HG03025 (cell line): Measurements from ENCODE around the gene PHLDA3.

ENCODE experiments used
- ATAC-seq: cut with Tn5 transposase; IDR thresholded peaks from one replicate; pipeline ENCODE4 v1.9.1; 2021; ENCODE audit warnings: mild to moderate bottlenecking, moderate library complexity; ENCODE audit not compliant: unreplicated experiment, low FRiP score

PHLDA3 gene

GRCh38 chr1:201468501-201468843 is 516 bp downstream of the PHLDA3 start:
- ATAC-seq, result peak; percentile 35

- no peak for ATAC-seq
These were observed 2.5 kb downstream of the PHLDA3 start for GRCh38 chr1:201466492-201466891.

GRCh38 chr1:201465698-201466290 is 3.2 kb downstream of the PHLDA3 start:
- ATAC-seq, result no peak

GRCh38 chr1:201463071-201463552 is 5.9 kb downstream of the PHLDA3 start:
- no peak for ATAC-seq

DNA sequence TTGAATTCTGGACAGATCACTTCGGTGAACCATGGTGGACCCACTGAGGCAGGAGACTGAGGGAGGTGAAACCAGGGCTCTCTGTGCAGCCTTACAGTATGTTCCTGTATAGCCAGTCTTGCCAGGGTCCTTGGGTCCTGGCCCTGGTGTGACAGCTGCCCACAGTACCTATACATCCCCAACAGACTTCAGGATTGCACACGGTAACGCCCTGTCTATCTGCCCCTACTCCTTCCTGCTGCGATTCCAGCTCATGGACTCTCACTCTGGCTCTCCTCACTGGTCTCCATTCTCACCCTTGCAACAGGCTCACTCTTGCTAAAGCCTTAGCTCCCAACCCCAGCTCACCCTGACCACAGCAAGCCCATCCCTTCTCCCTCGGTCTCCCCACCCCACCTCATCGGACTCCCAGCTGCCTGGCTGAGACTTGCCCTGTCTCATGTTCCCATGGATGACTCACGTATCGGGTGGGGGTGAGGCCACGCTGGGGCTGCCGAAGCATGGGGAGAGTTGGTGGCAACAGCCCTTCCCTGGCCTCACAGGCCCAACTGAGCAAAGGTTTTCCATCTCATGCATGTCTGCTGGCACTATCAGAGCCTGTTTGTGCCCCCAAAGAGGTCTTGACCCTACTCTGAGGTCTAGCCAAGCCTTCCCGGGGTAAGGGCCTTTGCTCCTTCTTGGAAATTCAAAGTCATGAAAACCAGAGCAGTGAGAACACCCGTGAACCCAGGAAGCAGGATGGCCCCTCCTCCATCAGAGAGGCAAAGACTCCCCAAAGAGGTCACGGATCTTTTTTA is 7.1 kb downstream of the PHLDA3 start:
- ATAC-seq, result no peak

DNA sequence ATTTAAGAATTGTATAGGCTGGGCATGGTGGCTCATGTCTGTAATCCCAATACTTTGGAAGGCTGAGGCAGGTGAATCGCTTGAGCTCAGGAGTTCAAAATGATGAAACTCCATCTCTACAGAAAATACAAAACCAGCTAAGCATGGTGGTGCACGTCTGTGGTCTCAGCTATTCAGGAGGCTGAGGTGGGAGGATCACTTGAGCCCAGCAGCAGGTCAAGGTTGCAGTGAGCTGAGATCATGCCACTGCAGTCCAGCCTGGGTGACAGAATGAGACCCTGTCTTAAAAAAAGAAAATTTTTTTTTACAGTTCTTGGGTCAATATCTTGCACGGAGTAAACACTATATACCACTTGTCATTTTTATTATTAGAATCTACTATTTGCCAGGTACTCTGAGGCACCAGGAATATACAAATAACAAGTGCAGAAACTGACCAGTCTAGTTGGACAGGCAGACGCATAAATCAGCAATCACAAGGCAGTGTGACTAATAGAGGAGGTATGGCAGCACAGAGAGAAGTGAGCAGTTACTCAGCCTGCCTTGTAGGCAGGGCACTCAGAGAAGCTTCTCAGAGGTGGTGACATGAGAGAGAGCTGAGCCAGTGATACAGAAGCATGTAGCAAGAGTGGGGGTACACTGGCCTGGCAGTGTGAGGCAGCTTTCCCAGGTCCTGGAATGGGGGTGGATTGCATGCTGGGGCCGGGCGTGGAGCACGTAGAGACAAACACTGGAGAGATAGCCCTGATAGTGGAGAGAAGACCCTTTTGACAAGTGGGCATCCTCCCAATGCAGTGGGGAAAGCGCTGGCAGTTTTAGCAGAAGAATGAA is 8.0 kb downstream of the PHLDA3 start:
- ATAC-seq, result no peak

DNA sequence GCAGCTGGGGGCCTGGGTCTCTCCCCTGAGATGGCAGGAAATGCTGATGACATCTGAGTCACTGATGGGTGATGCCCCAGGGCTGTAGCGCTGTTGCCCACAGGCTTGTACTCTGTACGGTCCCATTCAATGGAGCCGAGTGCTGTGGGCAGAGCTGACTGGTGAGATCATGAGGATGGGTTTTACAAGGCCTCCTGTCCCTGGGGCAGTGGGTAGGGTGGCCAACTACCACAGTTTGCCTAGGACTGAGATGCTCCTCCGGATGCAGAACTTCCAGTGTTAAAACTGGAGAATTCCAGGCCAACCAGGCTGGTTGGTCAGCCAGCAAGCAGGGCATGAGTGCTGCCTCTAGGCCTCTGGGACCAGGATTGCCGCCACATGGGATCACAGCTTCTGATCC is 9.2 kb downstream of the PHLDA3 start:
- no peak for ATAC-seq

- ATAC-seq, result no peak
These were observed 9.9 kb downstream of the PHLDA3 start for GRCh38 chr1:201459052-201459451.

DNA sequence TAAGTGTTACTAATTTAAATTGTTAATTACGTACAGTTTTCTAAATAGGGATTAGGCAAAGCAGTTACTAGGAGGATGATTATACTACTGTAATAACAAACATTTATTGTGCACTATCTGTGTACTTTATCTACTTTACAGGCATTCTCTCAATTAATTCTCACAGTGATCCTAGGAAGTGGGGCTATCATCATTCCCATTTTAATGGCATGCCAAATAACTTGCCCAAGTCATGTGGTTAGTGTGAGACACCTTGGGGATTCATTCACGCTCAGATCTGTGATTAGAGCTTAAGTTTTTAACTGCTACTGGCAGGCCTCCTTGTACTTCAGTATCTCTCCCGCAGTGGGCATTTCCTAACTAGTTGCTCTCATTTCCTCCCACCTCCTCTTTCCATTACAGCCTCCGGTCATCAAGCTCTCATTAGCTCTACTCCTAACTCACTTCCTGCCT is 11.5 kb downstream of the PHLDA3 start:
- no peak for ATAC-seq

DNA sequence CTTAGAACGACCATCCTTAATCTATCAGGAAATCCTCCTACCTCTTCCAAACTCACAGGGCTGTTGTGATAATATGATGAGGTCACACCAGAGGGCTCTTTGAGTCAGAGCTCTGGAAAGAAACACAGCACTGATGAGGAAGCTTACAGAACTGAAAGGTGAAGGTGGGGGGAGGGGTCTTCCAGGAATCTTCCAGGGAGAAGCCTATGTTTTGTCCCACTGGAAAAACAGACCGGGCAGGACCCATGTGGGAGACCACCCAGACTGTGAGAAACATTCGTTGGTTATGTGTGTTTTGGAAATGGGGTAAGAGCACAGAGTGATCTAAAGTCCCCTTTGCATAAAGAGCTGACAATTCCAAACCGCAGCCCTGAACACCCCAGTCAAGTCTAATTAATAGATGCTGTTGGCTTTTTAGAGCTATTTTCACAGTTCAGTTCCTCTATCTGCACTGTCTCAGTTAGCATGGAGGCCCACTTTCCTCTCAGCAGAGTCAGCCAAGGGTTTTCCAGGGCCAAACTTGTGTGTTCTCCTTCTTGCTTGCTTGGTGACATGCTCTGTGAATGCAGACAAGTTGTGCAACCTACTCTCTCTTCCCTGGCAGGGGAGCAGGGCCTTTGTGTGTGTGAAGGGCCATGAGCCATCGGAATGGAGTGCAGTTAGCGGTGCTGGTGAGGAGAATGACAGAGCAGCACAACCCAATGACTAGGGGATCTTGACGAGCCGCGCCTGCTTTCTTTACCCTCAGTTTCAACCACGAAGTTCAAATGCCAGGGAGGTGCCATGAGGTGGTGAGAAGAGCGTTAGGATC is 12.3 kb downstream of the PHLDA3 start:
- ATAC-seq, result no peak

DNA sequence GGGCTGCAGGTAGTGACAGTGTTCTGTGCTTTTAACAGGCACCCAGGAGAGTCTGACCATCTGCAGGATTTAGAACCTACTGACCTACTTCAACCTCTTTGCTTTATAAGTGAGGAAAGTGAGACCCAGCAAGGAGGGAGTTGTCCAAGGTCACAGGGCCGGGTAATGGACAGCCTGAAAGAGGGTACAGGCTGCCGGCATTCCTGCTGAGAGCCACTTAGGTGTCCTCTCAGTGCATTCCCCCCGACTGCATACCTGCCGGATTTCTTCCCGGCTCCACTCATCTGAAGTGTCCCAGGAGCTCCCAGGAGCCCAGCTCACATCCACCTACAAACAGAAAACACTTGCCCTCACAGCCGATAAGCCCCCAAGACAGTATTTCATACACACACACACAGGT is 13.9 kb downstream of the PHLDA3 start:
- ATAC-seq, result no peak

DNA sequence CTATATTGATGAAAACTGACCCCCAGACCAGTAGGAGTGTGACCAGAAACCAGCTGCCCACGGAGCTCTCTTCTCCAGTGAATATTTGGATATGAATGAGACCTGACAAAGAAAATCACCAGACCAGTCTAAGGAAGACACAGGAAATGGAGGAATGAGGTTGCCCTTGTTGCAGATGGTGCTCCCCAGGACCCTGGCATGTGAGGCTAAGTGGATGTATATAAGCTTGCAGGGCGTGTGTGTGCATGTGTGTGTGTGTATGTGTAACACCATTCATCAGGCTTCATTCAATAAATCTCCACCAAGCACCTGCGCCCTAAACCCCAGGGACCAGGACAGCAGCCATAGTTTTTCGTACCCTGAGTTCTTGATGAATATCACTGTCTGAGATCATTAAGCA is 14.4 kb downstream of the PHLDA3 start:
- ATAC-seq, result no peak

GRCh38 chr1:201452866-201453265 is 16.1 kb downstream of the PHLDA3 start:
- ATAC-seq, result no peak

DNA sequence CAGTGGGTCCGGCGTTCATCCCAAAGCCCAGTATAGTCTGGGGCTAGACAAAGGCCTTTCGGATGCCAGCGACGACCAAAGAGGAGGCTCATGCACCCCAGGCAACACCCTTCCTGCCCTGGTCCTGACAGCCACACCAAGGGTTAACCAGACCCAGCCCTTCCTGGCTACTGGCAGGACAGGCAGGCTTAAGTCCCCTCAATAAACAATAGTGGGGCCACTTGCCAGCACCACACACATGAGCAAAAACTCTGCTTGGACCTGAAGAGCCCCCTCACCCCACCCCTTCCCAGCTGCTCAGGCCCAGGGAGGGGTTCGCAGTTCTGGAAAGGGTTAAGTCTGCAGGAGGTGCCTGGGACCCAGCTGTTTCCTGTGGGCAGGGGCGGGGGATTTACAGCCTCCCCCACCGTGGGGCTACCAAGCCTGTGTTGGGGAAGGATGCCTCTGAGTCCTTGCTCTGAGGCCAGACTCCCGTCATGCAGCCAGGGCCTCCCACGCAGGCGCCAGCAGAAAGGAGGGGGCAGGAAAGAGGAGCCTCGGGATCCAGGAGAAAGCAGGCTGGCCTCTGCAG is 18.2 kb downstream of the PHLDA3 start:
- no peak for ATAC-seq

GRCh38 chr1:201448990-201449389 is 20.0 kb downstream of the PHLDA3 start:
- no peak for ATAC-seq

DNA sequence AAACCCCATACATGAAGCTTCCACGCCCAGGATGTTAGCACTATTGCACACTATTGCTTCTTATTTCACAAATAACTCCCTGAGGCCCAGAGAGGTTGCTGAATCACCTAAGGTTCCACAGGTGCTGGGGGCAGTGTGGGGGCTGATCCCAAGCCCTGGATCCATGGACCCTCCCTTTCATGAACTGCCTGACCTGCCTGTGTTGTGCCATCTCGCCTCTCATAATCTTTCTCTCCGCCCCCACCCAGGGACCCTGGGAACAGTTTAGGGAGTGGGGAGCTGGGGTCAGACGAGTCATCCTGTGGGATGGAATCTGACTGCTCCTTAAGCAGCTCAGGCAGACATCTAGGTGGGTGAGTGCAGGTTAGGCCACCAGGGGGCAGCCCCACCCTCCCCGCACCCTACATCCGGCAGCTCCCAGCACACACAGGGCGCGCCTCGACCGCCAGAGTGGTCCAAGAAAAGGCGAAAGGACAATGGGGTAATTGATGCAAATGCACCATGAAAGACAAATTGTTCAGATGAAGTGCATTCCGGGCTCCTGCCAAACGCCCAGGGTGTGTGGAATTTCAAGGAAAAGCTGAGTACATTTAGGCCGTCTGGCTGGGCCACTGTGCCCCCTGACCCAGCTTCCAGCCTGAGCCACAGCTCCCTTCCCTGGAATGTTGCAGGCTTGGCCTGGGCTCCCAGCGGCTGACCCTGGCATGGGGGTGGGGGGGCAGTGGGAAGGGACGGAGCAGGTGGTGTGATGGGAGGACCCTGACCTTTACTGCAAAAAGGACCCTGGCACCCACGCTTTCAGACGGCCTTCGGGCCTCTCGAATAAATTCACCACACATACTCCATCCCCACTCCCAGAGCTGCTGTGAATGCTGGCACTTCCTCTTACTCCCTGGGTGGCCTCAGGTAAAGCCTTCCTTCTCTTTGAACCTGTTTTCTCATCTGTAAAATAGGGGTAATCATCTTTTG is 20.8 kb downstream of the PHLDA3 start:
- no peak for ATAC-seq

GRCh38 chr1:201445310-201445709 is 23.7 kb downstream of the PHLDA3 start:
- no peak for ATAC-seq

DNA sequence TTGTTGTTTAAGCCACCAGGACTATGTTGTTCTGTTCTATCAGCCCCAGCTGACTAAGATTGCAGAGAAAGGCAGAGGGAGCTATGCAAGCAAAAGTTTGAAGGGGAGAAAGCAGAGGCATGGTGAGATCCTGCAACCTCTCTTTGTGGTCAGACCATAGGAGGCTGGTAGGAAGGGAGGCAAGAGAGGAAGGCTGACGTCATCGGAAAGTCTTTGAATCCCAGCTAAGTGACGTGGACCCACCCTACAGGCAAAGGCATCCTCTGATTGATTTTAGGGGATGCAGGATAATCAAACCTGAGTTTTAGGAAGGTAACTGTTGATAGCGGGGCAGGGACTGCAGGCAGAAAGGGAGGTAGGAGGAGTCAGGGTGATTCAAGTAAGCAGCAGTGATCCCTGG is 24.2 kb downstream of the PHLDA3 start:
- ATAC-seq, result no peak

DNA sequence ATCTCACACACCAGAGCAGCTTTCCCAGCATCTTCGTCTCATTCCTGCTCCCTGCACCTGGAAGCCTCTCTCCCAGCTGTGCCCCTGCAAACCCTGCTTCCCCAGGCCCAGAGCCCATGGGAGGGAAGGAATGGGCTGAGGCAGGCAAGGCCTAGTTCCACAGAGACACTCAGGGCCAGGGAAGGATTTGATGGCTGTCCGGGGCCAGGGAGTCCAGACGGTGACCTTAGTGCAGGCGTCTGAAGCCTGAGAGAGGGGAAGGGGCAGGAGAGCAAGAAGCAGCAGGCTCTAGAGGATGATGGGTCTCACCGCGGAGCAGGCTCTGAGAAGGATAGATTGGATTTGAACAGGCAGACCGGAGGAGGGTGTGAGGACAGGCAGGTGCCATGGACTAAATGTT is 25.2 kb downstream of the PHLDA3 start:
- ATAC-seq, result no peak
